ENCODE results near the gene LMLN. TPM values are rescaled to one million over a fixed set of nuclear protein-coding genes. Genes with fewer than 3 reads are reported as not detected.
"Not testable (repeated sequence)": the region's sequence is repeated elsewhere in the genome, so short reads cannot be mapped to it uniquely, and the experiment has no call there.

Gene LMLN
- total RNA-seq, 3 donors from 2014 or later = 3.8 to 5.4 (median 4.1) TPM

DNA sequence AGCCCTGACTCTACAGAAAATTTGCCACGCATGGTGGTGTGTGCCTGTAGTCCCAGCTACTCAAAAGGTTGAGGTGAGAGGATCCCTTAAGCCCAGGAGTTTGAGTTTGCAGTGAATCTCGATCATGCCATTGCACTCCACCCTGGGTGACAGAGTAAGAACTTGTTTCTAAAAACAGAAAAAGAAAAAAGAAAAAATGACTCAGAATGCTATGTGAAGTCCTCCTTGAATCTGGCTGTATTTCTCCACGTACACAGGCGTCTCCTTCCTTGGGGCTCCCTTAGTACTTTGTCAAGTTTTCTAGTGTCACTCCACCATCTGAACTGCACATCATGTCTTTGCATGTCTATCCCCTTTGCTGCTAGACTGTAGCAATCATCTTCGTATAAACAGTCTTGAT lies 104.4 kb downstream of the LMLN start:
- Mint-ChIP-seq H3K4me1 (ENCODE audit: low read depth) (no peaks in the 10 kb centered on the region), H3K4me3 (no peak overlapping the region), H3K36me3 (ENCODE audit: insufficient read depth) (peaks cover 2% of the 10 kb centered on the region), H3K9me3 (no peaks in the 10 kb centered on the region), H3K27me3 (ENCODE audit: low read depth) (no peaks in the 10 kb centered on the region)
- DNase-seq (no peak), ATAC-seq (no peak)

GRCh38 chr3:198065897-198066296 lies 105.9 kb downstream of the LMLN start:
- Mint-ChIP-seq H3K9me3 (no peaks in the 10 kb centered on the region), H3K4me1 (ENCODE audit: low read depth) (peaks cover 2% of the 10 kb centered on the region), H3K4me3 (no peak overlapping the region), H3K27me3 (ENCODE audit: low read depth) (peaks cover 2% of the 10 kb centered on the region), H3K36me3 (ENCODE audit: insufficient read depth) (peaks cover 2% of the 10 kb centered on the region)
- ATAC-seq (no peak), DNase-seq (no peak)

GRCh38 chr3:198067416-198067815 lies 107.4 kb downstream of the LMLN start:
- Mint-ChIP-seq H3K4me1 (ENCODE audit: low read depth) (peaks cover 16% of the 10 kb centered on the region), H3K9me3 (no peaks in the 10 kb centered on the region)

GRCh38 chr3:198070871-198071270 lies 110.9 kb downstream of the LMLN start:
- Mint-ChIP-seq H3K36me3 (ENCODE audit: insufficient read depth) (no peaks in the 10 kb centered on the region), H3K27me3 (ENCODE audit: low read depth) (peaks cover 2% of the 10 kb centered on the region)

More at GRCh38 chr3:198067416-198067815, 107.4 kb downstream of the LMLN start:
- H3K4me3 Mint-ChIP-seq = no peak overlapping the region
- ATAC-seq (no peak), DNase-seq (no peak)
- H3K27me3 Mint-ChIP-seq (ENCODE audit: low read depth) = peaks cover 2% of the 10 kb centered on the region
- peaks cover 2% of the 10 kb centered on the region for H3K36me3 Mint-ChIP-seq (ENCODE audit: insufficient read depth)

GRCh38 chr3:198071602-198072287 lies 111.7 kb downstream of the LMLN start:
- Mint-ChIP-seq H3K9me3 (no peaks in the 10 kb centered on the region), H3K27me3 (ENCODE audit: low read depth) (peaks cover 2% of the 10 kb centered on the region), H3K36me3 (ENCODE audit: insufficient read depth) (no peaks in the 10 kb centered on the region), H3K4me3 (peak overlapping the region; percentile 45), H3K4me1 (ENCODE audit: low read depth) (peaks cover 19% of the 10 kb centered on the region)
- ATAC-seq (peak; percentile 100), DNase-seq (peak; percentile 47)

More at GRCh38 chr3:198070871-198071270, 110.9 kb downstream of the LMLN start:
- DNase-seq = no peak
- Mint-ChIP-seq H3K9me3 (no peaks in the 10 kb centered on the region), H3K4me1 (ENCODE audit: low read depth) (peaks cover 19% of the 10 kb centered on the region), H3K4me3 (no peak overlapping the region)
- ATAC-seq = no peak

GRCh38 chr3:198076722-198077308 lies 116.8 kb downstream of the LMLN start:
- peaks cover 15% of the 10 kb centered on the region for H3K27me3 Mint-ChIP-seq (ENCODE audit: low read depth)
- DNase-seq = no peak
- no peaks in the 10 kb centered on the region for H3K36me3 Mint-ChIP-seq (ENCODE audit: insufficient read depth)
- no peak overlapping the region for H3K4me3 Mint-ChIP-seq
- ATAC-seq = no peak
- no peaks in the 10 kb centered on the region for H3K9me3 Mint-ChIP-seq
- peaks cover 17% of the 10 kb centered on the region for H3K4me1 Mint-ChIP-seq (ENCODE audit: low read depth)

- H3K27me3 Mint-ChIP-seq (ENCODE audit: low read depth) = peaks cover 30% of the 10 kb centered on the region
- DNase-seq (peak; percentile 41), ATAC-seq (peak; percentile 74 to 75)
- H3K9me3 Mint-ChIP-seq = peaks cover 6% of the 10 kb centered on the region
- H3K4me1 Mint-ChIP-seq (ENCODE audit: low read depth) = peaks cover 8% of the 10 kb centered on the region
- no peaks in the 10 kb centered on the region for H3K36me3 Mint-ChIP-seq (ENCODE audit: insufficient read depth)
- H3K4me3 Mint-ChIP-seq = peak overlapping the region; percentile 82
These were observed 119.9 kb downstream of the LMLN start for GRCh38 chr3:198079771-198080520.

- Mint-ChIP-seq H3K4me3 (peak overlapping the region; percentile 82), H3K27me3 (ENCODE audit: low read depth) (peaks cover 36% of the 10 kb centered on the region), H3K9me3 (peaks cover 10% of the 10 kb centered on the region), H3K4me1 (ENCODE audit: low read depth) (peaks cover 8% of the 10 kb centered on the region), H3K36me3 (ENCODE audit: insufficient read depth) (no peaks in the 10 kb centered on the region)
- ATAC-seq = peak; percentile 89
- peak; percentile 67 for DNase-seq
These were observed 120.7 kb downstream of the LMLN start for GRCh38 chr3:198080521-198081384.

- H3K4me1 Mint-ChIP-seq (ENCODE audit: low read depth) = peaks cover 8% of the 10 kb centered on the region
- DNase-seq (no peak), ATAC-seq (no peak)
- no peak overlapping the region for H3K4me3 Mint-ChIP-seq
- no peaks in the 10 kb centered on the region for H3K36me3 Mint-ChIP-seq (ENCODE audit: insufficient read depth)
- H3K27me3 Mint-ChIP-seq (ENCODE audit: low read depth) = peaks cover 40% of the 10 kb centered on the region
- H3K9me3 Mint-ChIP-seq = peaks cover 10% of the 10 kb centered on the region
These were observed 121.4 kb downstream of the LMLN start for GRCh38 chr3:198081421-198081844.

- not testable (repeated sequence) for ATAC-seq; H3K4me1 Mint-ChIP-seq (ENCODE audit: low read depth); DNase-seq; H3K36me3 Mint-ChIP-seq (ENCODE audit: insufficient read depth); H3K9me3 Mint-ChIP-seq; H3K4me3 Mint-ChIP-seq
- peaks cover 46% of the 10 kb centered on the region for H3K27me3 Mint-ChIP-seq (ENCODE audit: low read depth)
These were observed 122.2 kb downstream of the LMLN start for GRCh38 chr3:198082226-198082625.

- Mint-ChIP-seq H3K36me3 (ENCODE audit: insufficient read depth) (no peaks in the 10 kb centered on the region), H3K27me3 (ENCODE audit: low read depth) (peaks cover 57% of the 10 kb centered on the region), H3K4me1 (ENCODE audit: low read depth) (peaks cover 3% of the 10 kb centered on the region), H3K9me3 (peaks cover 21% of the 10 kb centered on the region), H3K4me3 (no peak overlapping the region)
- ATAC-seq (no peak), DNase-seq (no peak)
These were observed 128.5 kb downstream of the LMLN start for GRCh38 chr3:198088421-198088955.

DNA sequence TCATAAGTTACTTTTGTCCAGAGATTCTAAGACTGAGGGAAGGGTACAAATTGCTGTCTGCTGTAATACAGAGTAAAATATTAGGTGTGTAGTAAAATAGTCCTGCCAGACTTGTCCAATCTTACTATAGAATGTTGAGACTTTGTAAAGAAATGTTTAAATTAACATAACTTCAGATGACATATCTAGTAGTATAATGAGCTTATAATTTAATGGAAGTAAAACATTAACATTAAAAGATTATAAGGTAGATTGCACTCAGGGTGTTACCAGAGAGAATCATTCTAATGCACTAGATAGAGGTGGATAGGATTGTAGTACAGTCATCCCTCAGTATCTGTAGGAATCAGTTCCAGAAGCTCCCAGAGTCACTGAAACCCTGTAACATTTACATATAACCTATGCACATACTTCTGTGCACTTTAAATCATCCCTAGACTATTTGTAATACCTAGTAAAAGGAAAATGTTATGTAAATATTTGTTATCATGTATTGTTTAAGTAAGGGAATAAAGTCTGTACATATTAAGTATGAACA lies 130.8 kb downstream of the LMLN start:
- DNase-seq (no peak), ATAC-seq (no peak)
- Mint-ChIP-seq H3K4me1 (ENCODE audit: low read depth) (peaks cover 3% of the 10 kb centered on the region), H3K36me3 (ENCODE audit: insufficient read depth) (no peaks in the 10 kb centered on the region), H3K27me3 (ENCODE audit: low read depth) (peaks cover 50% of the 10 kb centered on the region), H3K9me3 (peaks cover 16% of the 10 kb centered on the region), H3K4me3 (no peak overlapping the region)

DNA sequence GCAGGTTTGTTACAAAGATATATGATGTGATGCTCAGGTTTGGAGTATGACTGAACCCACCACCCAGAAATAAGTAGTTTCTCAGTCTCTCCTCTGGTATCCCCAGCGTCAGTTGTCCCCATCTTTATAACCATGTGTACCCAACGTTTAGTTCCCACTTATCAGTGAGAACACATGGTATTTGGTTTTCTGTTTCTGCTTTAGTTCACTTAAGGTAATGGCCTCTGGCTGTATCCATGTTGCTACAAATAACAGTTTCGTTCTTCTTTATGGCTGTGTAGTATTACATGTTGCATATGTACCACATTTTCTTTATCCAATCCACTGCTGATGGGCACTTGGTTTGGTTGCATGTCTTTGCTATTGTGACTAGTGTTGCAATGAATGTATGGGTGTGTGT lies 132.3 kb downstream of the LMLN start:
- Mint-ChIP-seq H3K4me1 (ENCODE audit: low read depth) (peaks cover 3% of the 10 kb centered on the region), H3K9me3 (peaks cover 18% of the 10 kb centered on the region), H3K4me3 (no peak overlapping the region), H3K36me3 (ENCODE audit: insufficient read depth) (no peaks in the 10 kb centered on the region), H3K27me3 (ENCODE audit: low read depth) (peaks cover 41% of the 10 kb centered on the region)
- no peak for DNase-seq
- ATAC-seq = no peak
